Loucy (cell line): ENCODE measurements around the gene TINCR.

Experiments
- H2AFZ ChIP-seq: fragments of 200-600 bp; sonication (generic); 2 replicates; pipeline ENCODE4 v1.6.0; 2016; ENCODE audit warnings: antibody characterized with exemption, mild to moderate bottlenecking, low read length, moderate library complexity
- H3F3A ChIP-seq: fragments of 200-600 bp; 2 replicates; pipeline ENCODE4 v1.6.0; 2016; ENCODE audit warnings: antibody characterized with exemption, low read depth, mild to moderate bottlenecking
- H3K27me3 ChIP-seq: fragments of 200-600 bp; sonication (generic); 2 replicates; pipeline ENCODE4 v1.6.1; 2014; ENCODE audit warnings: low read length, mild to moderate bottlenecking; ENCODE audit not compliant: insufficient read depth, poor library complexity, severe bottlenecking
- H3K36me3 ChIP-seq: fragments of 200-600 bp; sonication (generic); 2 replicates; pipeline ENCODE4 v1.6.1; 2016; ENCODE audit warnings: low read length; ENCODE audit not compliant: insufficient read depth
- H3K4me1 ChIP-seq: fragments of 200-600 bp; sonication (generic); 2 replicates; pipeline ENCODE4 v1.5.1; 2014; ENCODE audit warnings: low read length, mild to moderate bottlenecking; ENCODE audit not compliant: insufficient read depth, poor library complexity, severe bottlenecking
- H3K4me2 ChIP-seq: fragments of 200-600 bp; sonication (generic); 2 replicates; pipeline ENCODE4 v1.6.0; 2014; ENCODE audit warnings: antibody characterized with exemption, low read length, low read depth, mild to moderate bottlenecking; ENCODE audit not compliant: poor library complexity, severe bottlenecking
- H3K4me3 ChIP-seq: fragments of 200-600 bp; sonication (generic); 2 replicates; pipeline ENCODE4 v1.5.1; 2014; ENCODE audit warnings: low read length, mild to moderate bottlenecking, mixed read lengths; ENCODE audit not compliant: poor library complexity, severe bottlenecking
- H3K79me2 ChIP-seq: fragments of 200-600 bp; sonication (generic); 2 replicates; pipeline ENCODE4 v1.6.1; 2014; ENCODE audit warnings: low read length; ENCODE audit not compliant: insufficient read depth
- H3K9ac ChIP-seq: fragments of 200-600 bp; sonication (generic); 2 replicates; pipeline ENCODE4 v1.6.0; 2014; ENCODE audit warnings: mild to moderate bottlenecking, low read depth, low read length, moderate library complexity; ENCODE audit not compliant: poor library complexity, severe bottlenecking
- H3K9me2 ChIP-seq: fragments of 200-600 bp; sonication (generic); replicated peaks from 2 replicates; pipeline ENCODE4 v1.6.1; 2016; ENCODE audit warnings: low read depth, low read length, mixed read lengths
- H3K9me3 ChIP-seq: fragments of 200-600 bp; sonication (generic); 2 replicates; pipeline ENCODE4 v1.6.1; 2014; ENCODE audit warnings: mild to moderate bottlenecking, antibody characterized with exemption, low read length, low read depth; ENCODE audit not compliant: insufficient read depth
- H4K20me1 ChIP-seq: fragments of 200-600 bp; sonication (generic); 2 replicates; pipeline ENCODE4 v1.6.0; 2014; ENCODE audit warnings: antibody characterized with exemption, low read length, mild to moderate bottlenecking; ENCODE audit not compliant: insufficient read depth, poor library complexity, severe bottlenecking
- EZH2phosphoT487 ChIP-seq: fragments of 200-600 bp; IDR thresholded peaks from 2 replicates; pipeline ENCODE4 v1.6.1; 2018; ENCODE audit warnings: antibody characterized with exemption, mild to moderate bottlenecking, moderate library complexity, borderline replicate concordance
- TF ChIP-seq, protein P1 (sequence below): fragments of 200-600 bp; sonication (generic); conservative IDR thresholded peaks from 2 replicates; pipeline ENCODE4 v1.5.1; 2014; ENCODE audit warnings: mild to moderate bottlenecking, antibody characterized with exemption, low read length

Gene TINCR

DNA sequence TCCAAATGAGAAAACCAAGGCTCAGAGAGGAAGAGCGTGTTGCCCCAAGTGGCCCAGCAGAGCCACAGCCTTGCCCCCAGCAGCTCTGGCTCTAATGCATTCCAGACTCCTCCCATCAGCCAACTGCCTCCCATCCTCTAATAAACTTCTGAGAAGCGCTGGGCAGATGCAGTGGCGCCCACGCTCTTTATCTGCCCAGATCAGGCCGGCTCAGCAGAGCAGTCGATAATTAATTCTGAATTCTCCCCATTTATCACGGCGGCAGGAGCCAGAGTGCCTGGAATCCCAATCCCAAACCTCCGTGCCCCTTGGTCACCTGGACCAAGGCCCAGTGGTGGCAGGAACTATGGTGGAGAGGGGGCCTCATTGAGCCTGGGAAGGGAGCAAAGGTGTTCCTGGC is 13.9 kb downstream of the TINCR start:
- H3K9ac ChIP-seq, result no peak overlapping the region

DNA sequence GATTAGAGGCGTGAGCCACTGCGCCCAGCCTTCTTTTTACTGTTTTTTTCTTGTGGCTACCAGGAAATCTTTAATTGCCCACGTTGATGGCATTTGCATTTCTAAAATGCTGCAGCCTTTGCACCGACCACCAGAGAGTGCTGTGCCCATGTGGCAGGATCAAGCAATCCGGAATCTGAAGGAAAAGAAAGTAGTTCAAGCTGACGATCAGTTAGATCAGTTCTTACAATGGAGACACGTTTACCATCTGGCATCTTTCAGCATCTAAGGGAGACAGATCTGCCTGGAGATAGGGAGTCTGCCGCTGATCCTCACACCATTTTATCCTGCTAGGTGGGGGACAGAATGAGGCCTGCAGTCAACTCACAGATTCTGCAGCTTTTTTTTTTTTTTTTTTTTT is 19.9 kb downstream of the TINCR start:
- Histone ChIP-seq H3K9ac (no peak overlapping the region), H3K4me3 (peak overlapping the region; percentile 12), H2AFZ (peak overlapping the region; percentile 85), H3K4me1 (no peaks in the 10 kb centered on the region), H3K4me2 (peak overlapping the region; percentile 45), H3K9me3 (no peaks in the 10 kb centered on the region), H3K9me2 (no peaks in the 10 kb centered on the region), H3K27me3 (no peaks in the 10 kb centered on the region), H3K36me3 (no peaks in the 10 kb centered on the region), H3F3A (no peaks in the 10 kb centered on the region), H4K20me1 (no peaks in the 10 kb centered on the region), H3K79me2 (no peaks in the 10 kb centered on the region)
- TF ChIP-seq EZH2phosphoT487, result no peak
- TF ChIP-seq, protein P1, sequence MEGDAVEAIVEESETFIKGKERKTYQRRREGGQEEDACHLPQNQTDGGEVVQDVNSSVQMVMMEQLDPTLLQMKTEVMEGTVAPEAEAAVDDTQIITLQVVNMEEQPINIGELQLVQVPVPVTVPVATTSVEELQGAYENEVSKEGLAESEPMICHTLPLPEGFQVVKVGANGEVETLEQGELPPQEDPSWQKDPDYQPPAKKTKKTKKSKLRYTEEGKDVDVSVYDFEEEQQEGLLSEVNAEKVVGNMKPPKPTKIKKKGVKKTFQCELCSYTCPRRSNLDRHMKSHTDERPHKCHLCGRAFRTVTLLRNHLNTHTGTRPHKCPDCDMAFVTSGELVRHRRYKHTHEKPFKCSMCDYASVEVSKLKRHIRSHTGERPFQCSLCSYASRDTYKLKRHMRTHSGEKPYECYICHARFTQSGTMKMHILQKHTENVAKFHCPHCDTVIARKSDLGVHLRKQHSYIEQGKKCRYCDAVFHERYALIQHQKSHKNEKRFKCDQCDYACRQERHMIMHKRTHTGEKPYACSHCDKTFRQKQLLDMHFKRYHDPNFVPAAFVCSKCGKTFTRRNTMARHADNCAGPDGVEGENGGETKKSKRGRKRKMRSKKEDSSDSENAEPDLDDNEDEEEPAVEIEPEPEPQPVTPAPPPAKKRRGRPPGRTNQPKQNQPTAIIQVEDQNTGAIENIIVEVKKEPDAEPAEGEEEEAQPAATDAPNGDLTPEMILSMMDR, result peak; percentile 84

More for the DNA sequence above, 13.9 kb downstream of the TINCR start:
- no peaks in the 10 kb centered on the region for H3K27me3 ChIP-seq
- no peak overlapping the region for H3K4me2 ChIP-seq
- no peaks in the 10 kb centered on the region for H3K9me2 ChIP-seq
- no peak overlapping the region for H2AFZ ChIP-seq
- H3K9me3 ChIP-seq, result no peaks in the 10 kb centered on the region
- H3K79me2 ChIP-seq, result no peaks in the 10 kb centered on the region
- no peaks in the 10 kb centered on the region for H3K36me3 ChIP-seq
- TF ChIP-seq EZH2phosphoT487, result no peak
- TF ChIP-seq, protein P1, result no peak
- no peak overlapping the region for H3K4me3 ChIP-seq
- H3F3A ChIP-seq, result no peaks in the 10 kb centered on the region
- no peaks in the 10 kb centered on the region for H3K4me1 ChIP-seq
- no peaks in the 10 kb centered on the region for H4K20me1 ChIP-seq

DNA sequence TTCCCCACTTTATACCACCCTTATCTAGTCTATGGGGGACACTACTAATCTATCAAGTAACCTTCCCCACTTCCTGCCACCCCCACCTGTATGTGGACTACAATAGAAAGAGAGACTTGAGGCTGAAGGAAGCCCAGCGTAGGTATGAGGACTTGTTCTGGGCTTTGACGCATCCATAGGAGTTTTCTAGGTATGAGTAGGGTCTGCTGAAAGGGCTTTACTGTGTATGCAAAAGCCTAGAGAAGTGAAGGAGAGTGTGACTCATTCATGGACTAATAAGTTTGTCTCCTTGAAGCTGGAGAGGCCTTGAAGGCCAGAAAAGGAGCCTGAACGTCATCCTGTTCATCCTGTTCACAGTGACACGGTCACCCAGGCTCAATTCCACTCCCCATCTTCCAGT is 21.8 kb downstream of the TINCR start:
- Histone ChIP-seq H3K4me1 (no peaks in the 10 kb centered on the region), H3K4me2 (no peak overlapping the region), H3K79me2 (no peaks in the 10 kb centered on the region), H3K9me3 (no peaks in the 10 kb centered on the region), H3F3A (no peaks in the 10 kb centered on the region), H4K20me1 (no peaks in the 10 kb centered on the region), H3K9me2 (no peaks in the 10 kb centered on the region), H3K9ac (no peak overlapping the region), H3K27me3 (no peaks in the 10 kb centered on the region), H3K36me3 (no peaks in the 10 kb centered on the region), H3K4me3 (no peak overlapping the region), H2AFZ (no peak overlapping the region)
- TF ChIP-seq EZH2phosphoT487, result no peak
- TF ChIP-seq, protein P1, result no peak
